Astrocyte of the hippocampus (primary cell): ENCODE measurements around the gene SLCO4C1.
"Not testable (repeated sequence)": the region's sequence is repeated elsewhere in the genome, so short reads cannot be mapped to it uniquely, and the experiment has no call there.

Experiments used
- DNase-seq: peaks from one replicate; pipeline ENCODE4 v3.0.0; 2011; ENCODE audit warnings: low read depth, low spot score

Gene SLCO4C1

DNA sequence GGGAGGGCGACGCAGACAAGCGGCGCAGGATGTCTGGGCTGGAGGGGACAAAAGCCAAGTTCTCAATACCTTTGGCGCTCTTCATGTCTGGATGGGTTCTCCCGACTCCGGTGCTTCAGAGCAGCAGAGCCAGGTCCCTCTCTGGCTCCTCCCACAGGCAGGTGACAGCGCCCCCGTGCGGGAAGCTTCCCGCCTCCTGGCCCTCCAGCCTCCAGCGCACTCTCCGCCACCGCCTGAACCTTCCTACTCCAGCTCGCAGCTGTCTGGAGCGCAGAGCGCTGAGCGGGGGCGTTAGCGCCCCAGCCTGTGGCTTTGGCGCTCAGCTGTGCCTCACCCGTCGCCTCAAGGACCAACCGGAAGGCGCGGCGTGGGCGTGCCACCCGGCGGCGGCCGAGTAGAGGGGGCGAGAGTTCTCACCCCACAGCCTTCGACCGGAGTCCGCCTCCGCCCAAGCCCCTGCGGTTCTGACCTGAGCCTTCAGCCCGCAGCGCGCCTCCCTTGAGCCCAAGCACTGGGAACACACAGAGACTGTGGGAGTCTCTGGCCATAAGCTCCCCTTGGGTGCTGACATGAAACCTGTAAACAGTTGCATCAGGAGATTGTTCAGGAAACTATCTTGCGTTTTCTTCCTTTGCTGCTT, at the start of gene SLCO4C1:
Gene SLCO4C1 (minus strand): TSS at position 107 of the 640 bp plus-strand sequence. CDS start 22 bp downstream, at position 85.
- peak; percentile 82 for DNase-seq

DNA sequence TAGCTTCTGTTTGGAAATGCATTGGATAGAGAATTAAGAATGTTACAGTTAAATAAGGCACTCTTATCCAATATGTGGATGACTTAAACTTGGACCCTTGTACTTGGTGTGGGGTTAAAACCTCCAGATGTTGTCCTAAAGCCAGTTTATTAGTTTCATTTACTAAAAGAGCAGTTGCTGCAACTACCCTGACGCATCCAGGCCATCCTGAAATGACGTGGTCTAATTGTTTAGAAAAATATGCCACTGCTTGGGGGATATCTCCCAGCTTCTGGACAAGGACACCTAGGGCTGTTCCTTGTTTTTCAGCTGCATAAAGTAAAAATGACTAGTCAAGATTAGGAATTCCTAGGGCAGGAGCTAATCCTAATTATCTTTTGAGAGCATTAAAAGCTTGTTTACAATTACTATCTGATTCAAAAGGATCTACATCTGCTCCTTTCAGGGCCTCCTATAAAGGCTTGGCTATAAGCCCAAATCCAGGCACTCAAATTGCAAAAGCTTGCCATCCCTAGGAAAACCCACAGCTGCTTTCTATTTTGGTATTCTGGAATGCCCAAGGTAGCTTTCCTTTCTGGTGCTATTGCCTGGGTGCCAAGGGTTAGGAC, 45.7 kb upstream of the SLCO4C1 start:
- DNase-seq, result peak; percentile 30

DNA sequence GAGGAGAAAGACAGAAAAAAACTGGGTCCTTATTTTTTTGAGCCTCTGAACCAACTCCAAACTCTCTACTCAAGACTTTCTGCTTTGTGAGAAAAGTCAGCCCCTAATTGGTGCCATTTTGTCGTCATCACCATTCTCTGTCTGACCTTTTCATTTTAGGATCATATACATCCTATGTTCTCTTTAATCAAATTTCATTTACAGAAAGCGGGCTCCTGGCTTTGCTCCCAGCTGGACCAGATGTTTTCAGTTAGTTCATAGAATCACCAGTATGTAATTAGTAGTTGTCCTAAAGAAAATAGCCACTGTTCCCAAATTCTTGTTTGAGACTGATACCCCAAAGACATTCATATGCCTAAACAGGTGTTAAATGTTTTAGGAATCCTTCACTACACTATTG, 28.6 kb upstream of the SLCO4C1 start:
- DNase-seq, result no peak

GRCh38 chr5:102318801-102319200, 22.7 kb upstream of the SLCO4C1 start:
- DNase-seq, result not testable (repeated sequence)

GRCh38 chr5:102314328-102314727, 18.2 kb upstream of the SLCO4C1 start:
- DNase-seq, result no peak

- no peak for DNase-seq
Measured at GRCh38 chr5:102313912-102314311, 17.8 kb upstream of the SLCO4C1 start.

DNA sequence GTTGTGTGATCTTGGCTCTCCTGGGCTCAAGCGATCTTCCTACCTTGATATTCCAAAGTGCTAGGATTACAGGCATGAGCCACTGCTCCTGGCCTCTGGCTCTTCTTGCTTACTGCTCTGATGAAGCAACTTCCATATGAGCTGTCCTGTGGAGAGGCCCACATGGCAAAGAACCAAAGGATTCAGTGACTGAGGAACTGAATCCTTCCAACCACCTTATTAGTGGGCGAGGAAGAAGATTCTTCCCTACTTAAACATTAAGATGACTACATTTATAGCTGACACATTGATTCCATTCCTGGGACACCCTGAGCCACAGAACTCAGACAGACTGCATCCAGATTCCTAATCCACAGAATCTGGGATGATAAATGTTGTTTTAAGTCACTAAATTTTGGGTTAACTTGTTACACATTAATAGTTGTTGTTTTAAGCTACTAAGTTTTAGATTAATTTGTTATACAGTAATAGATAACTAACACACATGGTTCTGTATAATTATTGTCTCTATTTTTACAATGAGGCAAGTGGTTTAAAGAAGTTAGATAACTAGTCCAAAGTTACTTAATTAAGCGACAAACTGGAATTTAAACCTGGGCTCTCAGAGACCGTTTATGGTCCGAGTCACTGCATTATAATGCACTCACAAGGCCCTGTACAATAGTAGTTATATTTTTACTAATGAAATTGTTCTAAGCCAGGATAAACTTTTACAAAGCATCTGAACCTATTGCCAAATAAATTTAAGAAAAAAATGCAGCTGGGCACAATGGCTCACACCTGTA, 16.7 kb upstream of the SLCO4C1 start:
- DNase-seq, result peak; percentile 12

DNA sequence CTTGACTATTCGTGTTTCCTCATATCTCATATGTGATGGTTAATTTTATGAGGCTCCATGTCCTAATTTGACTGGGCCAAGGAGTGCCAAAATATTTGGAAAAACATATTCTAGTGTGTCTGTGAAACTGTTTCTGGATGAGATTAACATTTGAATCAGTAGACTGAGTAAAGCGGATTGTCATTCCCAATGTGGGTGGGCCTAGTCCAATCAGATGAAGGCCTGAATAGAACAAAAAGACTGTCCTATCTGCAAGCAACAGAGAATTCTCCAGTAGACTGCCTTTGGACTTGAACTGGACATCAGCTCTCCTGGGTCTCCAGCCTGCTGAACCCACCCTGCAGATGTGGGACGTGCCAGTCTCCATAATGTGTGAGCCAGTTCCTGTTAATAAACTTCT, 13.5 kb upstream of the SLCO4C1 start:
- DNase-seq, result no peak

DNA sequence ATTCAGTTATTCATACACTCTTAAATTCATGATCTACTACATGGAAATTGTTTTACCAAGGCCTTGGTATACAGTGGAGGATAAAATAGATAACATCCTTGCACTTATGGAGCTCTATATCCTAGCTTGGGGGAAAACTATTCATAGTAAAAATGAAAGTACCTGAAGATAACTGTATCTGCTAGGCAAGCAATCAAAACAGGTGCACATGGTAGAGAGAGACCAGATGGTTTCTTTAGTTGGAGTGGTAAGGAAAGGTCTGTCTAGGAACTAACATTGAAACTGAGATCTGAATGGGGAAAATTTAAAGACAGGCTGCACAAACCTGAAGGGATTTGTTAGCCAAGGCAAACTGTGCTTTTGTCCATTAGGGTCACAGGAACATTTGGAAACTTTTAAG, 11.1 kb upstream of the SLCO4C1 start:
- DNase-seq, result no peak

- no peak for DNase-seq
Measured at GRCh38 chr5:102306121-102306520, 10.0 kb upstream of the SLCO4C1 start.

DNA sequence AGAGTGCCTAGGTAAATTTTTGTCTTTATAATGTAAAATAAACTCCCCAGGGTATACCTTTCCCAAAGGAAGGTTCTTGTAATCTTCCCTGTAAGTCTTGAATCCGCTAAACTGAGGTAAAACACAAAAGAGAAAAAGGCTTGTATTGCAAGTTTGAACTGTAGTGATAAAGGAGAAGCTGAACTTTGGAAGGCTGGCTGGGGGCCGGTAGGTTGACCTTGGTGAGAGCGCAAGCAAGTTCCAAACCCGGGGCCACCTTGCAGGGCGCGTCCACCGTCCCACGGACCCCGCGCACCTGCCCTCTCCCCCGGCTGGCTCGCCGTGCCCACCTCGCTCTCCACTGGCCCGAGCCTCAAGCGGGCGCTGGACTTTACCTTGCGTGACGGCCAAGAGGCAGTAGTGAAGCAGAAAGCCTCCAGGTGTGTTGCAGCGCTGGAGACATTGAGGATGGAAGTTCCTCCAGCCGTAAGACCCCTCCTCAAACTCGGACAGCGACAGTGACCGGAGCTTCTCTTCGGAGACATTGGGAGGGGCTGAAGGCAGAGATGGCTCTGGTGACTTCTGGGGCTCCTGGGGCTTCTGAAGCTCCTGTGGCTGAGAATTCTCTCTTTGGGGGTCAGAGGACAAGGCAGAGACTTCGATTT, 428 bp downstream of the SLCO4C1 start:
- DNase-seq, result no peak

GRCh38 chr5:102294886-102295395, 1.1 kb downstream of the SLCO4C1 start:
- DNase-seq, result no peak

- DNase-seq, result no peak
Measured at GRCh38 chr5:102290004-102290403, 6.1 kb downstream of the SLCO4C1 start.

DNA sequence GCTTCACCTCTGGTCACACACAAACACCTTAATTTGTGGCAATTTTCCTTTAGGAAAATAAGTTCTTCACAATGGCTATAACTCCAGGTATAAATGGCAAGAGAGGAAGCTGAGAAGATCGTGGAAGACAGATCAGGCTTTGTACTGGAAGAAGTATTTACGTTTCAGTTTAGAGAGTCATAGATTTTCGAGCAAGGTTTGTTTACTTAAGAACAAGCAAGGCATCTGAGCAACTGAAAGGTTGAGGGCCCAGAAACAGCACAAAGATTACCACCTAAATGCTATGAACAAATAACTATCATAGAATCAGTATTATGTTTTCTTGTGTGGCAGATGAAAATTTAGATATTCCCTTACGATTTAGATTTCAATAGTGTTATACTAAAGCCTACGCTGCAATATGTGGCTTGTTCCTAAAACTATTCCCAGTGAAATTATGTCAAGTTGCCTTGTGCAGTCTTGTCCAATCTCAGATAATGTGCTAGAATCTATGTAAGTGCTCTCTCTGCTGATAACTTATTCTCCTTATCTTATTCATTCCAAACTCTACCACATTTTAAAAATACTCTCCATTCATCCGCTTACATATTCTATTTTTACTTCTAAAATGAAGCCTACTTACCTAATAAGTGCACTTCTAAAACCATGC, 6.7 kb downstream of the SLCO4C1 start:
- no peak for DNase-seq

- no peak for DNase-seq
Measured at GRCh38 chr5:102288630-102289029, 7.5 kb downstream of the SLCO4C1 start.

DNA sequence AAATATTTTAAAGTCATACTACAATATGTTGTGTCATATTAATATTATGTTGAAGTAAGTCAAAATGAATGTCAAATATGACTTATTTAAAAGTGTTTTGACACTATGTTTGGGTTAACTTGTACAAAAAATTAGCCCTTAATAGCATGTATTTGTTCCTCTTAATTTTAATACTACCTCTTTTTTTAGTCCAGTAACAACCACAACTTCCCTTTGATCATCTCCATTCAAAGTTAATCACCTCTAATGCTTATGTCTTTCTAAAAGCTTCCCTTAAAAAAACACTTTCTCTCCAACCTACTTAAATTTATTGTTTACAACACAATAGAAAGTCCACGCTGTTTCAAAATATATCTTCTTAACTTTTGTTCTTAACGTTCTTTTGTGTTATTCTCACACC, 9.6 kb downstream of the SLCO4C1 start:
- no peak for DNase-seq

DNA sequence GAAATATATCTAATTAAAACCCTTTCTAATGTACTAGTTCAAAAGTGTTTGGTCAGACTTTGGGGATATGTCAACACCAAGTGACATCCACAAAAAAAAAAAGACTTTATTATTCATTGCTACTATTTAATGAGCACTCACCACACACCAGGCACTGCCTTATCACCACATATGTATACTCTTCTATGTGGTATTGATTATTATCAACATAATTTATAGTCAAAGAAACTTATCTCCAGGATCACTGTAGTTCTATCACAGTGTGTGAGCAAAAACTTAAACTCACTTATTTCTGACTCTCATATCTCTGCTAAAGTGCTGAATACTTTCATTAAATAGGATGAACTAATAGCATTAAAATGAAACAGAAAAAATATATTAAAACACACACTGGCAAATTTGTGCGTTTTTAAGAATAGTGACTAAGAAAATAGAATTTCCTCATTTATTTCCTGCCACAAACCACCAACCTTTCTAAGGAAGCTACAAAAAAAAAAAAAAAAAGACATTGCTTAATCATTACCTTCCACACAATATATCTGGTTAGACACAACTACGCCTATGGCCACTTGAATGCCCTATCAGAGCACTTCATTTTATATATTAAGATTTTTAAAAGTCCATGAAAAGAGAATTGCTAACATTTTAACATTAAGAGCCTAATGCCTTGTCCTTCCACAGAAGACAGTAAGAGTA, 12.8 kb downstream of the SLCO4C1 start:
- no peak for DNase-seq

GRCh38 chr5:102279711-102280110, 16.4 kb downstream of the SLCO4C1 start:
- DNase-seq, result no peak

- no peak for DNase-seq
Measured at GRCh38 chr5:102278231-102278630, 17.9 kb downstream of the SLCO4C1 start.

- no peak for DNase-seq
Measured at GRCh38 chr5:102277144-102277543, 18.9 kb downstream of the SLCO4C1 start.

DNA sequence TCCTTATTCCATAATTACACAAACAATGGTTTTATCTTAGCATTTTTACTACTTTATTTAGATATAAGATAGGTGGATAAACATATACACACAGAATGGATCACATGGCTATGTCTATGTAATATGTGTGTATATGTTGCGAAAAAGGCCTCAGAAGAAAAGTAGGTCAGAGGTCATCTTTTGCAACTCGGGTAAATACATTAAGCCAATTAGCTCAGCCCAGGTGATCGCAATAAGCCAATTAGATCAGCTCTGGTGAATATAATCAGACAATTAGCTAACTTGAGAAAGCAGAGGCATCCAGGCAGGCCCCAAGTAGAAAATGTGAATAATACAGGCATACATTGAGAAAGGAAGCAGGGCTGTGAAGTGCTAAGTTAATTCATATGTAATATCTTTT, 24.3 kb downstream of the SLCO4C1 start:
- no peak for DNase-seq
